Gastrocnemius medialis (tissue), 4 donors: Measurements from ENCODE around the gene PUS3.

Experiments
- POLR2A ChIP-seq, 2 donors: fragments of 450-650 bp; IDR thresholded peaks; one replicate each; pipeline ENCODE4 v1.6.1; 2017; ENCODE audit warnings: antibody characterized with exemption in 2 of 2, mild to moderate bottlenecking in 2 of 2, moderate library complexity in 2 of 2
- TF ChIP-seq, protein P1 (sequence below), 5 experiments: fragments of 450-650 bp in 3 of 5; fragments of 200-600 bp in 2 of 5; sonication (generic) in 2 of 5; IDR thresholded peaks in 4 of 5; conservative IDR thresholded peaks in 1 of 5; 1 replicate in 4 of 5; 2 replicates in 1 of 5; pipeline ENCODE4 v1.5.1; 2016 to 2019; ENCODE audit warnings: antibody characterized with exemption in 5 of 5, mild to moderate bottlenecking in 3 of 5, moderate library complexity in 3 of 5

DNA sequence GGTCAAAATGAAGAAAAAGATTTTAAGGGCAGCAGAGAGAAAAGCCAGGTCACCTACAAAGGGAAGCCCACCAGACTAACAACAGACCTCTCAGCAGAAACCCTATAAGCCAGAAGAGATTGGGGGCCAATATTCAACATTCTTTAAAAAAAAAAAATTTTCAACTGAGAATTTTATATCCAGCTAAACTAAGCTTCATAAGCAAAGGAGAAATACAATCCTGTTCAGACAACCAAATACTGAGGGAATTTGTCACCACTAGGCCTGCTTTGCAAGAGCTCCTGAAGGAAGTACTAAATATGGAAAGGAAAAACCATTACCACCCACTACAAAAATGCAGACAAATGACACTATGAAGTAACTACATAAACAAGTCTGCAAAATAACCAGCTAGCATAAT, 56.8 kb downstream of the PUS3 start:
- TF ChIP-seq, protein P1, sequence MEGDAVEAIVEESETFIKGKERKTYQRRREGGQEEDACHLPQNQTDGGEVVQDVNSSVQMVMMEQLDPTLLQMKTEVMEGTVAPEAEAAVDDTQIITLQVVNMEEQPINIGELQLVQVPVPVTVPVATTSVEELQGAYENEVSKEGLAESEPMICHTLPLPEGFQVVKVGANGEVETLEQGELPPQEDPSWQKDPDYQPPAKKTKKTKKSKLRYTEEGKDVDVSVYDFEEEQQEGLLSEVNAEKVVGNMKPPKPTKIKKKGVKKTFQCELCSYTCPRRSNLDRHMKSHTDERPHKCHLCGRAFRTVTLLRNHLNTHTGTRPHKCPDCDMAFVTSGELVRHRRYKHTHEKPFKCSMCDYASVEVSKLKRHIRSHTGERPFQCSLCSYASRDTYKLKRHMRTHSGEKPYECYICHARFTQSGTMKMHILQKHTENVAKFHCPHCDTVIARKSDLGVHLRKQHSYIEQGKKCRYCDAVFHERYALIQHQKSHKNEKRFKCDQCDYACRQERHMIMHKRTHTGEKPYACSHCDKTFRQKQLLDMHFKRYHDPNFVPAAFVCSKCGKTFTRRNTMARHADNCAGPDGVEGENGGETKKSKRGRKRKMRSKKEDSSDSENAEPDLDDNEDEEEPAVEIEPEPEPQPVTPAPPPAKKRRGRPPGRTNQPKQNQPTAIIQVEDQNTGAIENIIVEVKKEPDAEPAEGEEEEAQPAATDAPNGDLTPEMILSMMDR (IDR thresholded peaks at IDR 0.05 in 4 of 5, conservative IDR thresholded peaks at IDR 0.05 in 1 of 5) = no peak
- TF ChIP-seq POLR2A (IDR thresholded peaks at IDR 0.05) = no peak
